NCI-H2227 treated with DMSO at 0.1 percent for 48 hours (cell line): Measurements from ENCODE around the gene PGM3.

Experiments
- DNase-seq: peaks from one replicate; lab custom pipeline; 2025; lab: John Stamatoyannopoulos, UW

The PGM3 gene

GRCh38 chr6:83117802-83118201 lies 75.3 kb downstream of the PGM3 start:
- no peak for DNase-seq
